LNCaP clone FGC (cell line): ENCODE measurements around the gene ZSCAN20.

ENCODE experiments used
- DNase-seq: peaks from one replicate; pipeline ENCODE4 v3.0.0-alpha.2; 2011; ENCODE audit warnings: low read depth
- H3K4me3 ChIP-seq: 2 replicates; pipeline ENCODE4 v1.5.1; 2011; ENCODE audit warnings: mild to moderate bottlenecking, low read depth, low read length, control low read depth
- TF ChIP-seq, protein P1 (sequence below): IDR thresholded peaks from 2 replicates; pipeline ENCODE4 v1.5.1; 2012; ENCODE audit warnings: mild to moderate bottlenecking; ENCODE audit not compliant: control insufficient read depth, insufficient read depth; ENCODE audit errors: extremely low read depth

Gene ZSCAN20

GRCh38 chr1:33443705-33444180 lies 28.7 kb upstream of the ZSCAN20 start:
- H3K4me3 ChIP-seq, result no peak overlapping the region
- TF ChIP-seq, protein P1, sequence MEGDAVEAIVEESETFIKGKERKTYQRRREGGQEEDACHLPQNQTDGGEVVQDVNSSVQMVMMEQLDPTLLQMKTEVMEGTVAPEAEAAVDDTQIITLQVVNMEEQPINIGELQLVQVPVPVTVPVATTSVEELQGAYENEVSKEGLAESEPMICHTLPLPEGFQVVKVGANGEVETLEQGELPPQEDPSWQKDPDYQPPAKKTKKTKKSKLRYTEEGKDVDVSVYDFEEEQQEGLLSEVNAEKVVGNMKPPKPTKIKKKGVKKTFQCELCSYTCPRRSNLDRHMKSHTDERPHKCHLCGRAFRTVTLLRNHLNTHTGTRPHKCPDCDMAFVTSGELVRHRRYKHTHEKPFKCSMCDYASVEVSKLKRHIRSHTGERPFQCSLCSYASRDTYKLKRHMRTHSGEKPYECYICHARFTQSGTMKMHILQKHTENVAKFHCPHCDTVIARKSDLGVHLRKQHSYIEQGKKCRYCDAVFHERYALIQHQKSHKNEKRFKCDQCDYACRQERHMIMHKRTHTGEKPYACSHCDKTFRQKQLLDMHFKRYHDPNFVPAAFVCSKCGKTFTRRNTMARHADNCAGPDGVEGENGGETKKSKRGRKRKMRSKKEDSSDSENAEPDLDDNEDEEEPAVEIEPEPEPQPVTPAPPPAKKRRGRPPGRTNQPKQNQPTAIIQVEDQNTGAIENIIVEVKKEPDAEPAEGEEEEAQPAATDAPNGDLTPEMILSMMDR, result no peak
- no peak for DNase-seq

DNA sequence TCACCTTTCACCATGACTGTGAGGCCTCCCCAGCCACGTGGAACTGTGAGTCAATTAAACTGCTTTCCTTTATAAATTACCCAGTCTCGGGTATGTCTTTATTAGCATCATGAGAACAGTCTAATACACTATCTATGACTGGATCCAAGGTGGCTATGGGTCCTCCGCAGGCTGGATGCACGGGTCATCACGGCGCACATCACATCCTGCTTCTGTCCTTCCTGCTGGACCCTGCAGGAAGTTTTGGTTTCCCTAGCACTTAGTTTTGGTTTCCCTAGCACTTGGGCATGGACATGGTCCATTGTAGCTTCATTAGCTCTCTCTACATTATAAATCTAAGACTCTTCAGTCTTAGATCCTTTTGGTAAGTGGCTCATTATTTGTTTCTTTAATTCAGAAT lies 27.3 kb upstream of the ZSCAN20 start:
- no peak for DNase-seq
- no peak overlapping the region for H3K4me3 ChIP-seq
- TF ChIP-seq, protein P1, result no peak

DNA sequence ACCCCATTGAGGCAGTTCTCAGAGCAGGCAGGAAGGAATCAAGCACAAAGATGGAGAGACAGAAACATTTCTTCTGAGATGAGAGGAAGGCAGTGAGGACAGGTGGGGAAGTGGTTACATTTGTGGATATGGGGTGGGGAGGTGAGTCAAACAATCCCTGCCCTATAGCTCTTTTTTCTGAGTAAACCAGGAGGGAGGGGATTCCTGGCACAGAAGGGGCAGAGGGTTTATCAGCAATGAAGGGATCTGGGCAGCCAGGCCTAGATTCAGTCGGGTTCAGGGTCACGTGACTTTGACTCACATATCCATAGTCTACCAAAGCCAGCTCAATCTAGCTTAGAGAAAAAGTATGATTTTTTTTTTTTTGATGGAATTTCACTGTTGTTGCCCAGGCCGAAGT lies 25.9 kb upstream of the ZSCAN20 start:
- TF ChIP-seq, protein P1, result no peak
- no peak overlapping the region for H3K4me3 ChIP-seq
- DNase-seq, result no peak

DNA sequence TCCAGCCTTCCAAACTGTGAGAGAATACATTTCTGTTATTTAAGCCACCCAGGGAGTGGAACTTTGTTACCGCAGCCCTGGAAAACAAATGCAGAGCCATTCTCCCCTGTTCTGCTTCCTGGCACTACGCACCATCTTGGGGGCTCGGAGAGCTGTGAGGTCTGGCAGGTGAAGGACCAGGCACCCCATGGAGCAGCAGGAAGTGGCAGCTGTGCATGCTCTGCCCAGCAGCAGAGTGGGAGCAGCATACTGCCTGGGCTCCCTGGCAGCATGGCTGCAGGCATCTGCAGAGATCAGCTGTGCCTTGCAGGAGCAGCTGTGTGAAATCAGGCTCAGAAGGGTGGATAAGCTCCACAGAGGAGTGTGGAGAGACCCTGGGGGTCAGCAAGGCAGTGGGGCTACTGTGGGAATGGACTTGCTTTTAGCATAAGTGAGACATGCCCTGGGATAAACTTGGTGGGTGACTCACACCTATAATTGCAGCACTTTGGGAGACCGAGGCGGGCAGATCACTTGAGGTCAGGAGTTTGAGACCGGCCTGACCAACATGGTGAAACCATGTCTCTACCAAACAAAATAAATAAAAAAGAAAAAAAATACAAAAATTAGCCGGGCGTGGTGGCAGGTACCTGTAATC lies 17.7 kb upstream of the ZSCAN20 start:
- TF ChIP-seq, protein P1, result no peak
- DNase-seq, result no peak
- H3K4me3 ChIP-seq, result no peak overlapping the region

DNA sequence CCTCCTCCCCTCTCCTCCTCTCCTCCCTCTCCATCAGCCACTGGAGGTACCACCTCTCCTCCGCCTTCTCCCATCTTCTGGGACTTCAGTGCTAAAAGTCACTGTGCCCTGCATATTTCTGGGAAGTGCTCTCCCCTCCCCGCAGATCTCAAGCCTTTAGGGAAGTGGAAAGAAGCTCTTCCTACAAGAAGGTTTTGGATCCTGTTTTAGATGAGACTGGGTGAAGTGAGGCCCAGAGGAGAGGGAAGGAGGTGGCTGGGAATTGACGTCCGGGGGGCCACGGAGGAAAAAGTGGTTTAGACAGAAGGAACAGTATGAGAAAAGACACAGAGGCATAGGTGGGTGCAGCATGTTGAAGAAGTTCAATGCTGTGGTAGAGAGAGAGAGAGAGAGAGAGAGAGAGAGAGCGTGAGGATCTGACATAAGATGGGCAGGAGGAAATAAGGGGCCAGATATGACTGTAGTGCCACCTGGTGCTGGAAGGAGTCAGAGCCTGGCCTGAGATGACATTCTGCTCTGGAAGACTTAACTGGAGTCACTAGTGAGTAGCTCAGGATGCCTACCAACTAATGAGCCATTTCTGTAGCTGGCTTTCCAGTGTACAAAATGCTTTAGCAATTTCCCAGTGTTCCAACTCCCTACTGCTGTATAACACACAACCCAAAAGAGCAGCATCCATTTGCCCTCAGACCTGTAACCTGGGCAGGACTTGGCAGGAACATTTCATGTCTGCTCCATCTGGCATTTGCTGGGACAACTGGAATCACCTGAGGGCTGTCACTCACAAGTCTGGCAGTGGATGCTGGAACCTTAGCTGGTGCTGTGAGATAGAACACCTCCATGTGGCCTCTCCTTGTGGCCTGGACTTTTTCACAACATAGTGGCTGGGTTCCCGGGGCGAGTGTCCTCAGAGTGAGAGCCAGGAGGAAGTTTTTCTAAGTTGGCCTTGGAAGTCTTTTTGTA lies 16.6 kb upstream of the ZSCAN20 start:
- peak; percentile 79 for DNase-seq
- no peak overlapping the region for H3K4me3 ChIP-seq
- TF ChIP-seq, protein P1, result peak; percentile 96

- DNase-seq, result no peak
- TF ChIP-seq, protein P1, result no peak
- H3K4me3 ChIP-seq, result no peak overlapping the region
These were observed 16.0 kb upstream of the ZSCAN20 start for GRCh38 chr1:33456502-33456886.
